GM20000 (cell line): ENCODE data around the gene ZC2HC1B.

Source experiments
- DNase-seq: peaks from one replicate; pipeline ENCODE4 v3.0.0; 2012; ENCODE audit warnings: low spot score
- TF ChIP-seq, protein P1 (sequence below): IDR thresholded peaks from 2 replicates; pipeline ENCODE4 v1.5.1; 2012; ENCODE audit warnings: mild to moderate bottlenecking, control low read depth; ENCODE audit errors: extremely low read depth, missing control alignments

Gene ZC2HC1B

GRCh38 chr6:143950875-143951274 lies 86.6 kb downstream of the ZC2HC1B start:
- TF ChIP-seq, protein P1, sequence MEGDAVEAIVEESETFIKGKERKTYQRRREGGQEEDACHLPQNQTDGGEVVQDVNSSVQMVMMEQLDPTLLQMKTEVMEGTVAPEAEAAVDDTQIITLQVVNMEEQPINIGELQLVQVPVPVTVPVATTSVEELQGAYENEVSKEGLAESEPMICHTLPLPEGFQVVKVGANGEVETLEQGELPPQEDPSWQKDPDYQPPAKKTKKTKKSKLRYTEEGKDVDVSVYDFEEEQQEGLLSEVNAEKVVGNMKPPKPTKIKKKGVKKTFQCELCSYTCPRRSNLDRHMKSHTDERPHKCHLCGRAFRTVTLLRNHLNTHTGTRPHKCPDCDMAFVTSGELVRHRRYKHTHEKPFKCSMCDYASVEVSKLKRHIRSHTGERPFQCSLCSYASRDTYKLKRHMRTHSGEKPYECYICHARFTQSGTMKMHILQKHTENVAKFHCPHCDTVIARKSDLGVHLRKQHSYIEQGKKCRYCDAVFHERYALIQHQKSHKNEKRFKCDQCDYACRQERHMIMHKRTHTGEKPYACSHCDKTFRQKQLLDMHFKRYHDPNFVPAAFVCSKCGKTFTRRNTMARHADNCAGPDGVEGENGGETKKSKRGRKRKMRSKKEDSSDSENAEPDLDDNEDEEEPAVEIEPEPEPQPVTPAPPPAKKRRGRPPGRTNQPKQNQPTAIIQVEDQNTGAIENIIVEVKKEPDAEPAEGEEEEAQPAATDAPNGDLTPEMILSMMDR = no peak
- DNase-seq = no peak

DNA sequence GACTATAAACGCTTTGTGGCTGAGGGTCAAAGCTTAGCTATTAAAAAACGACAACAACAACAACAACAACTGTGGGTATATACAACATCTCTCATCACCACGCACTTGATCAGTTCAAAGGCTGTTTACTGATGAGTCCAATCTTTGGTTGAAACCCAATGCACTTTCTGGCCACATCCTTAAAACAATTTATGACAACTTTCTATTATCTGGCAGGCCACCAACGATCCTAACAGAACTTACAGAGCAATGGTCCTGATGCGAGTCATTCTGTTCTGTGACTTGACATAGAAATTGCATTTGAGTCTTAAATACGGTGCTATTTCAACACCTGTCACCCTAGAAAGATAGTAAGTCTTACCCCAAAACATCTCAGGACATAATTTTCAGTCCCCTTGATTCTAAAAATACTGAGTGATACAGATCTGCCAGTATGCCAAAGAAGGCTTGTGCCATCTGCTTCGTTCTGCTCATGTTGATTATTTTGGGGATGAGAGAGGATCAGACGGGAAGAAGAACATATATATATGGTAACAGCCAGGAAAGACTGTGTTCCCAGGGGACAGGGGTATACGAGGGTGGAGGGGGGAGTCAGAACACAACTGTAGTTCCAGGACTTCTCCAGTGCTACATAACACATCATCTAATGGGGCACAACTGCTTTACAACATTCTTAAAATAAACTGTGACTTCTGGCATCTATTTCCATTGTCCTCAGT lies 87.9 kb downstream of the ZC2HC1B start:
- TF ChIP-seq, protein P1 = no peak
- no peak for DNase-seq

GRCh38 chr6:143952947-143953701 lies 88.8 kb downstream of the ZC2HC1B start:
- no peak for DNase-seq

DNA sequence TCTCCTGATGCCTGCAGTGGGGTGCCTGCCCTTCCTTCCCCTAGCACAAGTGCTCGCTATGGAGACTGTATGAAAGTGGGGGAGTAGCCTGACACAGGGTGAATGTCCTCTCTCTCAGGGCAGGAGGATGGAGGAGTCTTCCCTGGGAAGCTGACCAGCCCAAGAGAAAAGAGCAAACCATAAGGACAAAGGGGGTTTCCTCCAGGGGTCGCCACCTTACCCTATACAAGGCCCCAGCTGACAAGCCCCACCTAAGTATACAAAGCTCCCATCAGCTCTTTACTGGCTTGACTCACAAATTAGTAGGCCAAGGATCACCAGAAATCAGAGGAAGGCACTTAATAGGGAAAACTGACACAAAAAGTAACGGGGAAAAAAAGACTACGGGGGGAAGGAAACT lies 89.6 kb downstream of the ZC2HC1B start:
- DNase-seq = no peak
- TF ChIP-seq, protein P1 = no peak

More at GRCh38 chr6:143952947-143953701, 88.8 kb downstream of the ZC2HC1B start:
- TF ChIP-seq, protein P1 = no peak

DNA sequence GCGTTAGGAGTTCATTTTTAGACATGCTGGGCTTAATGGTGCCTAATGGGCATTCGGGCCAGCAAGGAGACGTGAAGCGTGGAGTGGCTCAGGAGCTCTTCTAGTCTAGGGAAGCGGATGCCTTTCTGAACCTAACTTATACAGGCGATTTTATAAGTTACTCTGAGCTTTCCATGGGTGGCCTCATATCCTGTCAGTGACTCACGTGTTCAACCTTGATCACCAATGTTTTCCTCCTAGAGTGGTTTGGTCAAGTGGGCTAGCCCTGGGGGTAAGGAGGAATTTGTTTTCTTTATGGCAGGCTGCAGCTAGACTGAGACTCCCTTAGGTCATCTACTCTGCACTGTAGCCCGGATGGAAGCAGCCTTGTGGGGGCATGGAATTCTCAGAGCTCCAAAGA lies 91.7 kb downstream of the ZC2HC1B start:
- TF ChIP-seq, protein P1 = no peak

DNA sequence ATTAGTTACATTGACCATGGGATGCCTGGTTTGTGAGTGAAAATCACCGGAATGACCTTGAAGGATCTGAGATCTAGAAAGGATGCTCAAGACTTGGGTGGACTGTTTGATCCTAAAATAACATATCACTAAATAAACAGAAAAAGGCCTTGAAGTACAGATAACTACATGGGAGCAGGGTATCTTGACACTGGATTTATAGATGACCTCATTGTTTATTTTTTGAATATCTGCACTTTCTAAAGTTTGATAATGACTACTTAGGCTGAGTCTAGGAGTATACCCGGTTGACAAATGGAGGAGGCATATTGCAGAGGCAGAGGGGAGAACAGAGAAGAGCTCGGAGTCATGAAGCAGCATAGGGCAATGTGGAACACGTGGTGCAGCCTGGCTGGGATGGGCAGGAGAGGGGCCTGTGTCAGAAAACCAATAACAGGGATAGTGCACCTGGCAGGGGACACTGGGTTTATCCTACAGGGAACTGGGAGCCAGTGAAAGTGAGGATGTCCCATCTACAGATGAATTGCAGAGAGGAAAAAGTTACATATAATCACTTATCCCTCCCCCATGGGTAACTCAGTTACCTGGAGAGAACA lies 93.5 kb downstream of the ZC2HC1B start:
- no peak for DNase-seq
- TF ChIP-seq, protein P1 = no peak

More for the DNA sequence above, 91.7 kb downstream of the ZC2HC1B start:
- DNase-seq = no peak
